ENCODE measurements around the gene FARSA.
"Not testable (repeated sequence)": the region's sequence is repeated elsewhere in the genome, so short reads cannot be mapped to it uniquely, and the experiment has no call there.

FARSA gene

DNA sequence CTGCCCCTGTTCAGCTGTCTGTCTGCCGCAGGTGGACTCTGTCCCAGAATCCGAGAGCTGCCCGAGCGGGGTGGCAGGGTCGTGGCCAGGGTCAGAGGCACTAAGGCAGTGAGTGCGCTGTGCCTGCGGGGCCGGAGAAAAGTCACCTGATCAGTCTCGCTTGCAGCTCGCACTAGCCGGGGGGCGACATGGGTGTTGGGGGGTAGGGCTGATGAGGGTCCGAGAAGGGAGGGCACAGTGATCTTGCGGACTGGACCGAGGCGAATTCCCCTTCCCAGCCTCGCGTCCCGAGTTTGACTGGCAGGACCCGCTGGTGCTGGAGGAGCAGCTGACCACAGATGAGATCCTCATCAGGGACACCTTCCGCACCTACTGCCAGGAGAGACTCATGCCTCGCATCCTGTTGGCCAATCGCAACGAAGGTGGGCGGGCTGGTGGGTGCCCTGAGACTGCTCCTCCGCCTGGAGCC lies 41.9 kb downstream of the FARSA start:
- in situ Hi-C loops (cut with HindIII; ENCODE audit: low sequenced_read_pairs) = no loop called here

DNA sequence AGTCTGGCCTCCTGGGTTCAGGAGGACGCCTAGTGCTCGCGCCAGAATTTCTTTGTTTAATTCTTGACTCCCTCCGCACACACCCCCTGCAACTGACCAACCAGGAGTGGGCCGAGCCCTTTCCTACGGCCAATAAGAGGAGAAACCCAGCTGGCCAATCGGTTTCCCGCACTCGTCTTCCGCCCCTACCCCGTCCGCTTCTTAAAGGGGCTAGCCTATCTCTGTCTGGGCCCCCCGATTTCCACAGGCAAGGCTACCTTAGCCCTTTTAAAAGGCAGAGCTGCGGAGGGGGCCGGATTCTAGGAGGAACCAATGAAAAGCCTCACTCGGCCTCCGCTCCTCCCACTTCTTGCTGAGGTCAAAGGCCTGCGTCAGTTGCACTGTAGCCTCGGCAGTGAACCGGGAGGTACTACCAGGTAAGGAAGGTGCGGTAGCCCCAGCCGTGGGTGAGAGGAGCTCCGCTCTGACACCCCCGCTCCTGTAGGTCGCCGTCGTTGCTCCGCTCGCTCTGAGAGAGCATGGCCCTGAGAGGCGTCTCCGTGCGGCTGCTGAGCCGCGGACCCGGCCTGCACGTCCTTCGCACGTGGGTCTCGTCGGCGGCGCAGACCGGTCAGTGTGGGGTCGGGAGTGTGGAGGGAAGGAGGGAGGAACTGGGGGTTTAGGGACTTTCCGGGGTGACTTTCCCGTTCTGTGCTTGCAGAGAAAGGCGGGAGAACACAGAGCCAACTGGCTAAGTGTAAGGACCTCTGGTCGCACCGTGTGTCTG lies 42.5 kb downstream of the FARSA start, which contains the start of gene GCDH:
Gene GCDH, plus strand, starts transcription at position 374 of the 766 bp plus-strand sequence. Its CDS starts 145 bp downstream, at position 519.
- in situ Hi-C loops (cut with HindIII; ENCODE audit: low sequenced_read_pairs) = no loop called here

DNA sequence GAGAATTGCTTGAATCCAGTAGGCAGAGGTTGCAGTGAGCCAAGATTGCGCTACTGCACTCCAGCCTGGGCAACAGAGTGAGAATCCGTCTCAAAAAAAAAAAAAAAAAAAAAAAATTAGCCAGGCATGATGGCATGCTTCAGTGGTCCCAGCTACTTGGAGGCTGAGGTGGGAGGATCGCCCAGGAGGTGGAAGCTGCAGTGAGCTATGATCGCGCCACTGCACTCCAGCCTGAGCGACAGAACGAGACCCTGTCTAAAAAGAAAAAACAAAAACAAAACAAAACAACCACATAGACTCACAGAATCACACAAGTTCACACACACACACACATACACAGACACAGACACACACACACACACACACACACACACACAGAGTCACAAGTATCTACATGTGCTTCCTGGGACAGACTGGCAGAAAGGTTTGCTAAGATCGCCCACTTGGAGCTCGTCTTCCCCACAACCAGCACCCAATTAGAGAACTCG lies 43.2 kb downstream of the FARSA start:
- in situ Hi-C loops (cut with HindIII; ENCODE audit: low sequenced_read_pairs) = not testable (repeated sequence)

DNA sequence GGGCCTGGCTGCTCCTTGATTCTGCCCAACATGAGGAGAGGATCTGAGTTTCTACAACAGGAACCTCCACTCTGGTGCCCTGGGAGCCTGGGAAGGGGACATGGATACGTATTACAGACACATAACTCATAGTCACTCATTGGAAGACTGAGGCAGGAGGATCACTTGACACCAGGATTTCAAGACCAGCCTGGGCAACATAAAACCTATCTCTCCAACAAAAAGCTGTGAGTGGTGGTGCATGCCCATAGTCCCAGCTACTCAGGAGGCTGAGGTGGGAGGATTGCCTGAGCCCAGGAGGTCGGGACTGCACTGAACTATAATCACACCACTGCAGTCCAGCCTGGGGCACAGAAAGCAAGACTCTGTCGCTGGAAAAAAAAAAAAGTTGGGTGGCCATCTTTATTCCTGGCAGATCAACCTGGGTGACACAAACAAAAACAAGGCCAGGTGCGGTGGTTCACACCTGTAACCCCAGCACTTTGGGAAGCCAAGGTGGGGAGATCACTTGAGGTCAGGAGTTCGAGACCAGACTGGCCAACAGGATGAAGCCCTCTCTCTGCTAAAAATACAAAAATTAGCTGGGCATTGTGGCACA lies 45.4 kb downstream of the FARSA start:
- in situ Hi-C loops (cut with HindIII; ENCODE audit: low sequenced_read_pairs) = no loop called here

DNA sequence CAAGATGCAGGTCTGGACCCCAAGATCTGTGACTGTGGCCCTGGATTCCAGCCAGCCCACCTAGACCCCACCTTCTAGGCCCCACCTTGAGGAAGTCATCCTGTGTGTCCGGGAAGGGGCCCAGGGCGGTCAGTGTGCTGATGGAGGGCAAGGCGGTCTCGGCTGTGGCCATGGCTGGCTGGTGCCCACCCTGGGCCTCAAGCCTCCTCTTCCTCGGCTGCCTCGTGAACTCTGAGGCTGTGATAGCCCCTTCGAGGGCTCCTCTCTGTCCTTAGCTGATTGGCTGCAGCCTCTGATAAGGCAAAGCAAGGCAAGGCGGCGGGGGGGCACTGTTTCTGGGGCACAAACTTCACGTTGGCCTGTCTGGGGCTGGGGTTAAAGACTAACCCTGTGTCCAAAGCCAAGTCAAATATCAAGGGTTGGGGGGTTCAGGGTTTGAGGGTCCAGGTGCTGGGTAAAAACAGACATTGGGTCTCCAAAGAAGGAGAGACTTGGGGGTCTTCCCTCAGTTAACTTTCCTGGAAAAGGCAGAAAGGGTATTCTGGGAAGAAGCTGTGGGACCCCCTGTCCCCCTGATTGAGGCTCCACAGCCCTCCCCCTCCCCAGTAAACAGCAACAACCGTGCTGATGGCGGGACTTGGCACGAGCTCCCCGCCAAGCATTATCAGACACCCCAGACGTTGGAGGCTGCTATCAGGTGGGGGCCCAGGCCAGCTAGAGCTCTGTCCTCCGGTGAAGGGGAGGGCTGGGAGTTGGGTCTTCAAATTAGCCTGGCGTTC lies 46.4 kb downstream of the FARSA start, which contains the start of gene KLF1:
Gene KLF1, minus strand, starts transcription at position 233 of the 779 bp plus-strand sequence. Its CDS starts 61 bp downstream, at position 172.
- in situ Hi-C loops (cut with HindIII; ENCODE audit: low sequenced_read_pairs) = no loop called here

DNA sequence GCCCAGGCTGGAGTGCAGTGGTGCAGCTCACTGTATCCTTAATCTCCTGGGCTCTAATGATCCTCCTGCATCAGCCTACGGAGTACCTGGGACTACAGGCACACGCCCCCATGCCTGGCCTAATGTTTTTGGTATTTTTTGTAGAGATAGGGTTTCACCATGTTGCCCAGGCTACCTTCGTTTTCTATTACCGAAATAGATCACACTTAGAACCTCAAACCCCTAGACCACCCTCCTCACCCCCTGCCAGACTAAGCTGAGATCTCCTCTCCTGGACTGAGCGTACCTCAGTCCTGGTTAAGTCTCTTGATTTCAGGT lies 46.9 kb downstream of the FARSA start:
- in situ Hi-C loops (cut with HindIII; ENCODE audit: low sequenced_read_pairs) = no loop called here

DNA sequence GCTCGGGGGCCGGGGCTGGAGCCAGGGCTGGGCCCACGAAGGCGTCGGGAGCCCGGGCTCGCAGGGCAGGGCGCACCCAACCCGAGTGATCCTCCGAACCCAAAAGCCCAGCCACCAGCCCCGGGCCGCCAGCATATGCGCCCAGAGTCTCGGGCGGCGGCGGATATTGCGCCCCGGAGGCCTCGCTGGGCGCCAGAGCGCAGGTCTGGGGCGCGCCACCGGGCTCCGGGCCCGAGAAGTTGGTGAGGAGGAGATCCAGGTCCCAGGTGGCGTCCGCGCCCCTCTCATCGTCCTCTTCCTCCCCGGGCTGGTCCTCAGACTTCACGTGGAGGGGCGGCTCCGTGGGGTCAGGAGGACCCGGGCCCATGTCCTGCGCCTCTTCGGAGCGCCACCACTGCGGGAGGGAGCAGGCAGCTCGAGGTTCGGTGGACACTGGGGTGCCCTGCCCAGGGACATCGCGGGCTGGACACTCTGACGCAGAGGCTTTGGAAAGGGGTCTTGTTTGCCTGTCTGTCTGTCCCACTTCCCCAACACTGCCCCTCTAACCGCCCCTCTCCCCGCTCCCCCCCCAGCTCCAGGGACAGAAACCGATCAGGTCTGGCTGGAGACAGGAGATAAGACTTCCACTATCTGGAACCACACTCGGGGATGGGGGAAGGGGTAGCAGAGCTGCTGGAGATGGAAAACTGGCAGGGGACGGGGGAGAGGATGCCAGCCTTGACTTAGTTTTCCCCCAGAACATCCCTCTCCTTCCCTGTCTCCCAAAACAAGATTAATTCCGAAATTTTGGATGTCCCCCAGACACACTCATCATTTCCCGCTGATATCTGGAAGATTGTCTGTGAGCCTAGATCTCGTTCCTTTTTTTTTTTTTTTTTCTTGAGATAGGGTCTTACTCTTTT lies 47.5 kb downstream of the FARSA start:
- in situ Hi-C loops (cut with HindIII; ENCODE audit: low sequenced_read_pairs) = no loop called here

DNA sequence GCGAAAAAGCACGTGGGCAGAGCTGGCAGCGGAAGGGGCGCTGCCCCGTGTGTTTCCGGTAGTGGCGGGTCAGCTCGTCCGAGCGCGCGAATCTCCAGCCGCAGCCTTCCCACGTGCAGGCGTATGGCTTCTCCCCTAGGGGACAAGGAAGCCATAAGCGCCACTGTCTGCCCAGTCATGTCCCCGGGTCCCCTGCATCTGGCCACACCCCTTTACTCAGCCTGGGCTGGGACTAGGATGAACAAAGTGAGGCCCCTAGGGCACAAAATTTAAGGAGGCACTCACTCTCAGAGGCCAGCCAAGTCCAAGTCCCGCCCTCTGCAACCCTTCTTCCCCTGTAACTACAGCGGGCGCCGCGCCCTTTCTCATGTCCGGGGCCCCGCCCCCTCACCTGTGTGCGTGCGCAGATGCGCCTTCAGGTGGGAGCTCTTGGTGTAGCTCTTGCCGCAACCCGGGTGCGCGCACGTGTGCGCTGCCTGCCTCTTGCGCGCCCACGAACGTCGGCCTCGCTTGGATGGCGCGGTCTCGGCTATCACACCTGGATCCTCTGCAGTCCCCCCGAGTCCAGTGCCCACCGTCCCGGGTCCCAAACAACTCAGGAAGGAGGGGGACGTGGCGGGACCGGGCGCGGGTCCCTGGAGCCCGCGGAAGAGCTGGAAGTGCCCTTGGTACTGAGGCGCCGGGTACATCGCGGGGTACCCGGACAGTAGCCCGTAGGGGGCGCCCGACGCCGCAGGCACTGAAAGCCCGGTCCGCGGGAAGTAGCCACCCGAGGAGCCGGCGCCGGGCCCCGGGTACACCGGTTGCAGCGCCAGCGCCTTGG lies 48.4 kb downstream of the FARSA start:
- in situ Hi-C loops (cut with HindIII; ENCODE audit: low sequenced_read_pairs) = no loop called here

DNA sequence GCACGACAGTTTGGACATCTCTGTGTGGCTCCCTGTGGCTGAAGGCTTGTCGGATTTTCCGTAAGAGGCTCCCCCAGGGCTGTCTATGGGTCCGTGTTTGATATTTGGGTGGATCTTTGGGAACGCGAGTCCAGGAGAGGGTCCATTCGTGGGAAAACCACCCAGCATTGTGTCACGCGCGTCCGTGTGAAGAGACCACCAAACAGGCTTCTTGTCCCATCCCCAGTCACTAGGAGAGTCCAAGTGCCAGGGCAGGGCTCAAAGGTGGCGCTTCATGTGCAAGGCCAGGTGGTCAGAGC lies 48.9 kb downstream of the FARSA start:
- in situ Hi-C loops (cut with HindIII; ENCODE audit: low sequenced_read_pairs) = no loop called here

DNA sequence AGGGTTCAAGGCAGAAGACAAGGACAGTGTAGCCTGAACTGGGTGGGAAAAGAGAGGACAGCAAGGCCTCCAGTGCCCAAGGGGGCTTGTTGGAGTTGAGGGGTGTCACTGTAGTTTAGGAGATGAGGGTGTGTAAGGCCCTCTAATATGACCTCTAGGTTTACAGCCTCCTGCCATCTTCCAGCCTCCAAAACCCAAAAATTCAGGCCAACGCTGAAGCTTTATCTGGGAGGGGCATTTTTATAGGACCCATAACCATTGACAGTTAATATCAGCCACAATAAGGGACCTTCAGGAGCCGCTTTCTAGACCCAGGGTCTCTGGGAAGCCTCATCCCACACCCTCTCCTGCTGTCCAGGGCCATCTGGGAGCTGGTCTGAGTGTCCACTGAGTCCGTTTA lies 49.3 kb downstream of the FARSA start:
- in situ Hi-C loops (cut with HindIII; ENCODE audit: low sequenced_read_pairs) = no loop called here

DNA sequence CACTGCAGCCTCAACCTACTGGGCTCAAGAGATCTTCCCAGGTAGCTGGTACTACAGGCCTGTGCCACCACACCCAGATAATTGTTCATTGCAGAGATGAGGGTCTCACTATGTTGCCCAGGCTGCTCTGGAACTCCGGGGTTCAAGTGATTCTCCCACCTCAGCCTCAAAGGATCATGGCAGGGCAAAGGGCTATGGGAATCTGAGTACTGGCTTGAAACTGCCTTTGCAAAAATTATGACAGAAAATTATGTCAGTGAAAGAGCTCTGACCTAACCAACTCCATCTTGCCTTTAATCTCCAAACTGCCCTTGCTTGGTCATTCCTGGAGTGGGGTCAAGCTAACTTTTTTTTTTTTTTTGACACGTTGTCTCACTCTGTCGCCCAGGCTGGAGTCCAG lies 50.9 kb downstream of the FARSA start:
- in situ Hi-C loops (cut with HindIII; ENCODE audit: low sequenced_read_pairs) = no loop called here

DNA sequence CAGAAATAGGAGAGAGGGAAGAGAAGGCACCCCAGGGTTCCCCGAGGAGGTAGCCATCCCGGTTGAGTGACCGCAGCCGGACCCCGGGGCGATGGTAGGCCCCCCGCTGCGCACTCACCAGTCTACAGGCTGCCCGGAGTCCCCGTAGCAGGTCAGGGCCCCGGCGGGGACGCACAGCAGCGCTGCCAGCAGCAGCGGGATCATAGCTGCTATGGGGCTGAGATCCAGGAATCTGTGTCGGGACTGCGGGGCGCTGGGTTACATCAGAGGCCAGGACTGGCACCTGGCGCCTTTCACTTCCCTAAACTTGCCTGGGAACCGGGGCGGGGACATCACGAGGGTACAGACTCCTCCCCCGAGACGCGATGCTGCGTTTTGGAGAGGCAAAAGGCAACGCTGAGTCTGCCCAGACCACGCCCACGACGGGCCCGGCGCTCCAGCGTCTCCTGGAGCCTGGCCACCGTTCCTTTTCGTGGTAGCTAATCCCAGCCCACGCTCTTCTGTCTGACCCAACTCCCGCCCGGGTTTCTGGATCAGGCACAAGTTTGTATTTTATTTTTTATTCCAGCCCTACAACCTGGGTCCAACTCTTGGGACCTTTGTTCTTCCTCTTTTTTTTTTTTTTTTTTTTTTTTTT lies 52.2 kb downstream of the FARSA start, which contains the start of gene DNASE2:
Gene DNASE2, minus strand, starts transcription at position 278 of the 637 bp plus-strand sequence. Its CDS starts 74 bp downstream, at position 204.
- in situ Hi-C loops (cut with HindIII; ENCODE audit: low sequenced_read_pairs) = no loop called here

DNA sequence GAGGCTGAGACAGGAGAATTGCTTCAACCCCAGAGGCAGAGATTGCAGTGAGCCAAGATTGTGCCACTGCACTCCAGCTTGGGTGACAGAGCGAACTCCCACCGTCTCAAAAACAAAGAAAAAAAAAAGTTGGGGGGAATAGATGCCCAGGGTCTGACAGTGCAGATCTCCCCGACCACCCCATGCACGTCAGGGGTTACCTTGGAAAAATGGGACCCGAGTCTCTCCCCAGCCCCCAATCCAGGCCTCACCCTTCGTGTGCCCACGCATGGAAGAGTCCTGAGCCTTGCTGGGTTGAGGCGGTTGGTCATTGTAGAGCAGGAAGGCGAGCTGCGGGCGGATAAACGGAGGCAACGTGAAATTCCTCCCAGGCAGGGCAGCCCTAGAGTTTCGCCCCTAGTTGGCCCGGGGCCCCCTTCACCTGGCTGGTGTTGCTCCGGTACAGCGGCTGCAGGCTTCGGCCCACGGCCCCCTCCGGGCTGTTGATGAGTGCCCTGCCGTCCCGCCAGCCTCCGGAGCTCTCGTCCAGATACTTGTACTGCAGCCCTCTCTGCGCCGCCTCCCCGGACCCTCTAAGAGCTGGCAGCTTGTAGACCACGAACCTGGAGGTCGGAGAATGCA lies 52.9 kb downstream of the FARSA start:
- in situ Hi-C loops (cut with HindIII; ENCODE audit: low sequenced_read_pairs) = no loop called here

DNA sequence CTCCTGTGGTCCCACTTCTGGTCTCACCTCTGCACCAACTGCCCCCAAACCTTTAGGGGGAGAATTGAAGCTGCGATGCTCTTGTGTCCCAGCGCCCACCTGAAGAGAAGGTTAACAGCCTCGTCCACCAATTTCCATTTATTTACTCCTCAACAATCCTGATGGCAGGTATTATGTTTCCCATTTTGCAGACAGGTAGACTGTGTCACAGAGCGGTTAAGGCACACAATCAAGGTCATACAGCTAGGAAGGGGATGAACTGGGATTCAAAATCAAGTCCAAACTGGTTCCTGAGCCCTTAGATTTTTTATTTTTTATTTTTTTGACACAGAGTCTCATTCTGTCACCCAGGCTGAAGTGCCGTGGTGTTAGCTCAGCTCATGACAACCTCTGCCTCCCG lies 58.4 kb downstream of the FARSA start:
- in situ Hi-C loops (cut with HindIII; ENCODE audit: low sequenced_read_pairs) = no loop called here

DNA sequence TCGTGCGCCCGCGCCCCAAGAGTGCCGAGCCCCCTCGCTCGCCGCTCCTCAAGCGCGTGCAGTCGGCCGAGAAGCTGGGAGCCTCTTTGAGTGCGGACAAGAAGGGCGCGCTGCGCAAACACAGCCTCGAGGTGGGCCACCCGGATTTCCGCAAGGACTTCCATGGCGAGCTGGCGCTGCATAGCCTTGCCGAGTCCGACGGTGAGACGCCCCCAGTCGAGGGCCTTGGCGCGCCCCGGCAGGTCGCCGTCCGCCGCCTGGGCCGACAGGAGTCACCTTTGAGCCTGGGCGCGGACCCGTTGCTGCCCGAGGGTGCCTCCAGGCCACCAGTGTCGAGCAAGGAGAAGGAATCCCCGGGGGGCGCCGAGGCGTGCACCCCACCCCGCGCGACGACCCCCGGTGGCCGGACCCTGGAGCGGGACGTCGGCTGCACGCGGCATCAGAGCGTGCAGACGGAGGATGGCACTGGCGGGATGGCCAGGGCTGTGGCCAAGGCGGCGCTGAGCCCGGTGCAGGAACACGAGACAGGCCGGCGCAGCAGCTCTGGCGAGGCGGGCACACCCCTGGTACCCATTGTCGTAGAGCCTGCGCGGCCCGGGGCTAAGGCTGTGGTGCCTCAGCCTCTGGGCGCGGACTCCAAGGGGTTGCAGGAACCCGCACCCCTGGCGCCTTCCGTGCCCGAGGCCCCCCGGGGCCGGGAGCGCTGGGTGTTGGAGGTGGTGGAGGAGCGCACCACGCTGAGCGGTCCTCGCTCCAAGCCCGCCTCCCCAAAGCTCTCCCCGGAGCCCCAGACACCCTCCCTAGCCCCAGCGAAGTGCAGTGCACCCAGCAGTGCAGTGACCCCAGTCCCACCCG lies 59.4 kb downstream of the FARSA start:
- in situ Hi-C loops (cut with HindIII; ENCODE audit: low sequenced_read_pairs) = no loop called here

DNA sequence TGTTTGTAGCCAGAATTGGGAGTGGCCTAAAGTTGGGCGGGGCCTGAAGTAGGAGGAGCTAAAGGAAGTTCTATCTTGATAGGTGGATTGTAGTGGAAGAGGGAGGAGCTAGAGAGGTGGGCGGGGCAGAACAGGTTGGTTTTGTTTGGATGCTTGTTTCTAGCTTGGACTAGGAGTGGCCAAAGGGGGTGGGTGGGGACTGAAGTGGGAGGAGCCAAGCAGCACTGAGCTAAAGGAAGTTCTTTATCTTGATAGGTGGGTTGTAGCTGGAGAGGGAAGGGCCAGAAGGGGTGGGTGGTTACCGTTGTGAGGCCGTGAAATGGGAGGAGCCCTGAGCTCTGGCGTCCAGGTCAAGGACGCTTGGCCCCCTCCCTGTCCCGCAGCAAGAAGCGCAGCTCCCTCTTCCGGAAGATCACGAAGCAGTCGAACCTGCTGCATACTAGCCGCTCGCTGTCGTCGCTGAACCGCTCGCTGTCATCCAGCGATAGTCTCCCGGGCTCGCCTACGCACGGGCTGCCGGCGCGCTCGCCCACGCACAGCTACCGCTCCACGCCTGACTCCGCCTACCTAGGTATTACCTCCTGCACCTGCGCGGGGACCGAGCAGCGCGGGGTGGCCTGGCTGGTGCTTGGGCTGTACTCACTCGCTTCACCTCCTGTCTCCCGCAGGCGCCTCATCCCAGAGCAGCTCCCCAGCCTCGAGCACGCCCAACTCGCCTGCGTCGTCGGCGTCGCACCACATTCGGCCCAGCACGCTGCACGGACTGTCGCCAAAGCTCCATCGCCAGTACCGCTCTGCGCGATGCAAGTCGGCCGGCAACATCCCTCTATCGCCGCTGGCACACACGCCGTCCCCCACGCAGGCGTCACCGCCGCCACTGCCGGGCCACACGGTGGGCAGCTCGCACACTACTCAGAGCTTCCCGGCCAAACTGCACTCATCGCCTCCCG lies 60.3 kb downstream of the FARSA start:
- in situ Hi-C loops (cut with HindIII; ENCODE audit: low sequenced_read_pairs) = no loop called here

Measured in DLD1 (cell line).